NT2/D1 (cell line): Measurements from ENCODE around the gene TMIE.

Experiments used
- DNase-seq: peaks from one replicate; pipeline ENCODE4 v3.0.0-alpha.2; 2011; ENCODE audit warnings: low read depth, low spot score
- H3K27me3 ChIP-seq: 2 replicates; pipeline ENCODE4 v1.6.0; 2011; ENCODE audit warnings: mild to moderate bottlenecking; ENCODE audit not compliant: insufficient read length, insufficient read depth
- H3K36me3 ChIP-seq: 2 replicates; pipeline ENCODE4 v1.6.1; 2011; ENCODE audit warnings: mild to moderate bottlenecking, low read length, mixed read lengths; ENCODE audit not compliant: insufficient read depth, insufficient read length
- H3K4me1 ChIP-seq: 2 replicates; pipeline ENCODE4 v1.5.1; 2011; ENCODE audit not compliant: insufficient read depth, insufficient read length
- H3K4me3 ChIP-seq: 2 replicates; pipeline ENCODE4 v1.5.1; 2011; ENCODE audit warnings: low read depth; ENCODE audit not compliant: insufficient read length
- H3K9ac ChIP-seq: 2 replicates; pipeline ENCODE4 v1.6.0; 2011; ENCODE audit warnings: low read depth; ENCODE audit not compliant: insufficient read length
- H3K9me3 ChIP-seq: 2 replicates; pipeline ENCODE4 v1.5.1; 2011; ENCODE audit warnings: mild to moderate bottlenecking, low read length; ENCODE audit not compliant: insufficient read depth
- SUZ12 ChIP-seq: IDR thresholded peaks from 2 replicates; pipeline ENCODE4 v1.6.1; 2011; ENCODE audit not compliant: insufficient read length, insufficient read depth; ENCODE audit errors: extremely low read depth
- YY1 ChIP-seq: IDR thresholded peaks from 2 replicates; pipeline ENCODE4 v1.6.1; 2011; ENCODE audit not compliant: insufficient read length, insufficient read depth
- ZNF274 ChIP-seq: IDR thresholded peaks from 2 replicates; pipeline ENCODE4 v1.6.1; 2011; ENCODE audit warnings: mild to moderate bottlenecking, low read depth, low read length

Gene TMIE

DNA sequence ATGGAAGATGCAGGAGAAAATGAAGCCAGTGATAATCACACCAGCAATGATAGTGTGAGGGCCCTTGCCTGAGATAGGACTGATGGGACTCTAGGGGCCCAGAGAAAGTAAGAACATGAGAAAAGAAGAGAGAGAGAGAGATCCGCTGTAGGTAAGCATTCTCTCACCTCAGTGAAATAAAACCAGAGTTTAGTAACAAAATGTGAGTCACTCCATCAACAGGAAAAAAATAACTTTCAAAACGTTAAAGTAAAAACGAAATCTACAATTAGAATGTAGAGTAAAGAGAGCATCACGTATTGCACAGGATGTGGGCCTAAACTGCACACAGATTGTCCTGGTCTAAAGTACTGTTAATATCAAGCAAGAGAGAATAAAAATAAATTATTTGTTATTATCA is 23.2 kb downstream of the TMIE start:
- no peak for TF ChIP-seq ZNF274
- TF ChIP-seq SUZ12: no peak
- no peak for TF ChIP-seq YY1
- Histone ChIP-seq H3K9ac (no peak overlapping the region), H3K4me3 (no peak overlapping the region), H3K36me3 (no peaks in the 10 kb centered on the region), H3K4me1 (peaks cover 3% of the 10 kb centered on the region), H3K9me3 (no peaks in the 10 kb centered on the region), H3K27me3 (no peaks in the 10 kb centered on the region)
- no peak for DNase-seq

DNA sequence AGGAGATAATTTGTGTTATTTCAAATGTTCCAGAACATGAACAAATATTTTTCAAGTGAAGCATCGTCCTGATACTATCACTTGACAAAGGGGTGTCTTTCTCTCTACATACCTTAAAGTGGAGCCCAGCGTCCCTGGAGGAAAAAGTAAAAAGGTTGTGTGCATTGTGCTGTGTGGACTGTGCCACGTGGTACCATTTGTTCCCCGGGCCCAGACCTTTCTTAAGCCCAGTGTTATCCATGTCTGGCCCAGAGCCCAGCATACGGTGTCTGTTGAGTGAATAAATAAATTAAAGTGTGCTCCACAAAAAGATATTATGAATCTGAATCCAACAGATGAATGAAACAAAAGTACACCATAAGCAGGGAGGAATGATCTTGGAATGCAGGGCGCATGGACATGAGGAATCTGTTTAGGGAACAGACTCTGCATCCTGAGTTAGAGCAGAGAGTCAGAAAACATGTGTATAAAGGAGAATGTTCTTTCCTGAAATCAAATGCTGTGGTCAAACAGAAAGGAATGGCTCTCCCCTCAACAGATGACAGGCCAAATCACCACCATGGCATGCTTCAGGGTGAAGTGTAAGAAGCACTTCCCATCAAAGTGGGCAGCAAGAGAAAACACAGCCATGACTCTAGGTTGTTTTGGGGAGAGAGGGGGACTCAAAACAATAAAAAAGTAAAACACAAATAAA is 24.6 kb downstream of the TMIE start:
- H3K36me3 ChIP-seq: no peaks in the 10 kb centered on the region
- no peak for DNase-seq
- H3K4me3 ChIP-seq: no peak overlapping the region
- H3K9ac ChIP-seq: no peak overlapping the region
- no peaks in the 10 kb centered on the region for H3K27me3 ChIP-seq
- no peaks in the 10 kb centered on the region for H3K4me1 ChIP-seq
- H3K9me3 ChIP-seq: no peaks in the 10 kb centered on the region
- TF ChIP-seq YY1 (no peak), SUZ12 (no peak), ZNF274 (no peak)

DNA sequence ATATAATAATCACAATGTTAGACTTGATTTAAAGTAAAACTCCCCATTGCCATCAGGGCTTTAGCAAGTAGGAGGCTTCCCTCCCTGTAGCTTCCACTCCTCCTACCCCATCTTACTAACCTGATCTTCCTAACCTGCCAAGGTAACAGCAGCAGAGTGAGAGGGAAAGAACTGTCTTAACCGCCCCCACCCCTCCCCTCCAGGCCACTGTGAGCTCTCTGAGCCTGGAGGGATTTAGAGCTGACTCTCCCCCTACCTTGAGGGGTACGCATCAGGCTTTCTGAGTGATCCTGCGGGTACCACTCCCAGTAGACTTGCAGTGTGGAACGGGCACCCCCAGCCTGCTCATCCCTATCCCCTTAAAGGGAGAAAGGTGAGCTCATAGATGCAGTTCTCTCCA is 27.8 kb downstream of the TMIE start:
- no peak overlapping the region for H3K4me3 ChIP-seq
- TF ChIP-seq YY1 (no peak), SUZ12 (no peak), ZNF274 (no peak)
- no peak for DNase-seq
- no peaks in the 10 kb centered on the region for H3K36me3 ChIP-seq
- H3K27me3 ChIP-seq: no peaks in the 10 kb centered on the region
- H3K9ac ChIP-seq: no peak overlapping the region
- no peaks in the 10 kb centered on the region for H3K4me1 ChIP-seq
- H3K9me3 ChIP-seq: no peaks in the 10 kb centered on the region

DNA sequence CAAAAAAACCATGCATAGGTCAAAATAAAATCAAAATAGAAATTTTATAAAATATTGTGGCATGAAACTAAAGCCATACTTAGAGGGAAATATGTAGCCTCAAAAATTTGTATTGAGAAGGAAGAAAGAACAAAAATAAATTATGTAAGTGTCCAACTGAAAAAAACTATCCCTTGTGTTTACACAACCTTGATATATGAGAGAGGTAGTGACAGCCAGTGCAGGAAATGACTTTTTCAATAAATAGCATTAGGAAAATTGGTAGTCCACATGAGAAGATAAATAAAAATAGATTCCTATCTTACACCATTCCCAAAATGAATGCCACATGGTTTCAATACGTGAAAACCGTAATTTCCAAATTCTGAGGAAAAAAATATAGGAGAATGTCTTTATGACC is 29.6 kb downstream of the TMIE start:
- no peak for DNase-seq
- no peaks in the 10 kb centered on the region for H3K36me3 ChIP-seq
- no peaks in the 10 kb centered on the region for H3K4me1 ChIP-seq
- H3K27me3 ChIP-seq: no peaks in the 10 kb centered on the region
- no peak overlapping the region for H3K9ac ChIP-seq
- no peaks in the 10 kb centered on the region for H3K9me3 ChIP-seq
- TF ChIP-seq YY1 (no peak), ZNF274 (no peak)
- H3K4me3 ChIP-seq: no peak overlapping the region

DNA sequence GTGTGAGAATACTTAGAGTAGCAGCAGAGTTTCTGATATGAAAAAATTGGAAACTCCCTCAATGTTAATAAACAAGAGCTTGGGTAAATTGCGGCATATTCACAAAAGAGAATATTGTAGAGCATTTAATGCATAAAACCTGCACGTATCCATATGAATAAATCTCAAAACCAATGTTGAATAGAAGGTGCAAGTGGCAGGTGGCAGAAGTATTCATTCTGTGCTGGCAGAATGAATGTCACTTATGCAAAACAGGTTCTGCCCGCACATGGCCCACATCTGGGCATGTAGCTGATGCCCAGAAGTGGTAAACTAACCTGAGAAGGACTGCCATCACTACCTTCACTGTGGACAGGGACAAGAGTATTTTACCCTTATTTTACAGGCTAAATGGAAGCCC is 30.6 kb downstream of the TMIE start:
- DNase-seq: no peak
- TF ChIP-seq YY1 (no peak), SUZ12 (no peak), ZNF274 (no peak)
- Histone ChIP-seq H3K9ac (no peak overlapping the region), H3K27me3 (no peaks in the 10 kb centered on the region), H3K4me1 (no peaks in the 10 kb centered on the region), H3K4me3 (no peak overlapping the region), H3K9me3 (no peaks in the 10 kb centered on the region), H3K36me3 (no peaks in the 10 kb centered on the region)

DNA sequence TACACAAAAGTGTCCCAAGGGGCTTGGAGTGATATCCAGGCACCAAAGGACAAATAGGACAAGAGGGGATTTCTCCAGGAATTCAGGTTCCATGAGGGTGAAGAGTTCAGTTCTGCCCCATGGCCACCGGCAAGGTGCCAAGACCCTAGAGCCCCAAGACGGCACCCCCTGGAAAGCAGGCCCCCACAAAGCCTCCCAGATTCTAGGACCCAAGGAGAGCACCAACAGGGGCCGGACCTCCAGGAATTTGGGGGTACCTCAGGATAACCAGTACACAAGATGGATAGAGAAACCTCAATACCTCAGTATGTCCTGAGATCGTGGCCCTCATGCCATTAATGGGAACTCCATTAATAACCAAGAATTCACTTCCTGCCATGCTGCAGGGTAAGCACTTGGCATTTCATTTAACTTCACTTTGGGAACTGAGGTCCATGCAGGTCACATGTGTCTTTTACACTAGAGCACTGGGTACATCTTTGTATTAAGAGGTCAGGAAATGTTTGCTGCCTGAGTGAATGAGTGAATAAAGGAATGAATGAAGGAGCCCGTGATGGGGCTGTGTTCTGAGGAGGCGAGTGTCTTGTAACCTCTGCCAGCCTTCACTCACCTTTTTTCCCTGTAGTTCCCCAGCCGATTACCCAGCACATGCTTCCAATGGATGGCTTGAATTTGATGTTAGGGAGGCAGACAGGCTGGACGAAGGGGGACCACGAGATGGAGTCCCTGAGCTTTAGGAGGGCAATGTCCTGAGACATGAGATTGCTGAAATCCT is 32.0 kb downstream of the TMIE start:
- H3K9me3 ChIP-seq: no peaks in the 10 kb centered on the region
- no peak for TF ChIP-seq SUZ12
- TF ChIP-seq YY1: no peak
- no peak for TF ChIP-seq ZNF274
- H3K9ac ChIP-seq: no peak overlapping the region
- DNase-seq: no peak
- H3K27me3 ChIP-seq: no peaks in the 10 kb centered on the region
- H3K36me3 ChIP-seq: no peaks in the 10 kb centered on the region
- no peak overlapping the region for H3K4me3 ChIP-seq
- H3K4me1 ChIP-seq: no peaks in the 10 kb centered on the region

DNA sequence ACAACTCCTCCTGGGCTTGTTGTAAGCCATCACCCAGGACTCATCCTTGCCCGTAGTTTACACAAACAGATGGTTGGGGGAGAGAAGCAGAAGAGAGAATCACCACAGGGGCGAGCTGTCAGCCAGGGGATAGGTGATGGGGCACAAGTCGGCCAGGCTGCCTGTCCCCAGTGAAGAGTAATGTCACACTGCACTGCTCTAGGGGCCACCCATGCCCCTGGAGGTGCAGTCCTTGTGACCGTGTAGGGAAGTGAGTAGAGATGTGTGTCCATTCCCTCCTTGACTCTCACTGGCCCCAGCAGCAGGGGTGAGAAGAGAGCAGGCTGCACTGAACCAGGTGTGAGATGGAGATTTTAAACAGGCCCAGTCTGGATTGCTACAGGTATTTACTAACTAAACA is 33.6 kb downstream of the TMIE start:
- Histone ChIP-seq H3K4me3 (no peak overlapping the region), H3K36me3 (no peaks in the 10 kb centered on the region), H3K27me3 (no peaks in the 10 kb centered on the region), H3K9me3 (no peaks in the 10 kb centered on the region), H3K4me1 (no peaks in the 10 kb centered on the region), H3K9ac (no peak overlapping the region)
- DNase-seq: no peak
- TF ChIP-seq SUZ12 (no peak), ZNF274 (no peak), YY1 (no peak)
